T-helper 1 cell treated with Interleukin-12 subunit alpha and Interleukin-12 subunit beta and Interleukin-4 antibody, amounts not matched to agents 30 μg/mL and 1 μg/mL, for 36 hours (primary cell): Measurements from ENCODE around the gene GOLGA8T.
"Not testable (repeated sequence)": the region's sequence is repeated elsewhere in the genome, so short reads cannot be mapped to it uniquely, and the experiment has no call there.

Source experiments
- H3K27ac Mint-ChIP-seq: one replicate; pipeline ENCODE4 v1.8.0; 2021; ENCODE audit warnings: mild to moderate bottlenecking, mixed read lengths
- H3K27me3 Mint-ChIP-seq: one replicate; pipeline ENCODE4 v1.8.0; 2021; ENCODE audit warnings: low read depth, mixed read lengths
- H3K36me3 Mint-ChIP-seq: one replicate; pipeline ENCODE4 v1.8.0; 2021; ENCODE audit warnings: low read depth, mixed read lengths
- H3K4me1 Mint-ChIP-seq: one replicate; pipeline ENCODE4 v1.8.0; 2021; ENCODE audit warnings: low read depth, mixed read lengths
- H3K4me3 Mint-ChIP-seq: one replicate; pipeline ENCODE4 v1.8.0; 2021; ENCODE audit warnings: mild to moderate bottlenecking, moderate library complexity, mixed read lengths
- H3K9me3 Mint-ChIP-seq: one replicate; pipeline ENCODE4 v1.8.0; 2021; ENCODE audit warnings: mixed read lengths

The GOLGA8T gene

GRCh38 chr15:30134751-30135150 is at the start of gene GOLGA8T:
GOLGA8T (plus strand) TSS chr15:30135051; CDS start chr15:30135149, 98 bp downstream.
- H3K27me3 Mint-ChIP-seq, H3K36me3 Mint-ChIP-seq, H3K9me3 Mint-ChIP-seq, H3K4me3 Mint-ChIP-seq, H3K27ac Mint-ChIP-seq, H3K4me1 Mint-ChIP-seq: not testable (repeated sequence)

DNA sequence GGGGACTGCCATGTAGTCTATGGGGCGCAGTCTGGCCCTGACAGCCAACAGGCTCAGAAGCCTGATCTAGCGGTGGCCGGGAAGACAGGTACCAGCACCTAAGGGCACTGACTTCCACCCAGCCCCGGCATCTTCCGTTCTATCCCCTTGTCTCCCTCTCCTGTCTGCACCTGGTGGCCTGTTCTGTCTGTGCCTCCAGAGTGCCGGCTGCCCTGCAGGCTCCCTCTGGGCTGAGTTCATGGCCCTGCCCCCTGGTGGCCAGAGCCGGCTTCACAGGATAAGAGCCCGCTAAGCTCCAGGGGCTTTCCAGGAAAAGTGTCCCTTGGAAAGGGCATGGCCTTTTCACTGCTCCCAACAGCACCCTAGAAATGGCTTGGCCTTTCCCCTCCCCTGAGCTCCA is 37.0 kb upstream of the GOLGA8T start:
- H3K4me3 Mint-ChIP-seq, H3K9me3 Mint-ChIP-seq: not testable (repeated sequence)

DNA sequence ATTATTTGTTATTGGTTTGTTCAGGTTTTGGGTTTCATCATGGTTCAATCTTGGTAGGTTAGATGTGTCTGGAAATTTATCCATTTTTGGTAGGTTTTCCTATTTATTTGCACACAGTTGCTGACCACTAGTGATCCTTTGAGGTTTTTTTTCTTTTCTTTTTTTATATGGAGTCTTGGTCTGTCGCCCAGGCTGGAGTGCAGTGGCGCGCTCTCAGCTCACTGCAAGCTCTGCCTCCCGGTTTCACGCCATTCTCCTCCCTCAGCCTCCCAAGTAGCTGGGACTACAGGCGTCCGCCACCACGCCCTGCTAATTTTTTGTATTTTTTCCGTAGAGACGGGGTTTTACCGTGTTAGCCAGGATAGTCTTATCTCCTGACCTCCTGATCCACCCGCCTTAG is 32.0 kb upstream of the GOLGA8T start:
- not testable (repeated sequence) for H3K4me3 Mint-ChIP-seq, H3K27ac Mint-ChIP-seq, H3K9me3 Mint-ChIP-seq, H3K4me1 Mint-ChIP-seq, H3K36me3 Mint-ChIP-seq, H3K27me3 Mint-ChIP-seq

More for the DNA sequence above, 37.0 kb upstream of the GOLGA8T start:
- H3K27me3 Mint-ChIP-seq, H3K27ac Mint-ChIP-seq, H3K36me3 Mint-ChIP-seq, H3K4me1 Mint-ChIP-seq: not testable (repeated sequence)

- not testable (repeated sequence) for H3K9me3 Mint-ChIP-seq, H3K27me3 Mint-ChIP-seq, H3K4me1 Mint-ChIP-seq, H3K4me3 Mint-ChIP-seq, H3K27ac Mint-ChIP-seq, H3K36me3 Mint-ChIP-seq
Measured at GRCh38 chr15:30103941-30104507, 30.8 kb upstream of the GOLGA8T start.

DNA sequence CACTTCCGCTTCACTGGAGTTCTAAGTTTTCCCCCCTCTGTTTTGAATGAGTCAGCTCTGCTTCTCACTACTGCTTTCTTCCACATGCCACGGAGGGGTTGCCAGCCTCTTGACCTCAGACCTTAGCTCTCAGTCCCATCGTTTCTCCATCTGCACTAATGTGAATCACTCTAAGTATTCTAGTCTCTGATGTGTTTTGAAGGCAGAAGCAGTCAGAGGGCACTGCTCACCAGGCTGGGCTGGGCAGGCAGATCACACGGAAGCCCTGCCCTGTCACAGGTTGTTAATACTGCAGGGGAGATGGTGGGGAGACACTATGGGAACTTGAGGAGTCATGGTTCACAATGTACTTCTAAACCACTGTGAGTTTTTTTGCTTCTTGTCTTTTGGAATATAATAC is 24.3 kb upstream of the GOLGA8T start:
- H3K4me3 Mint-ChIP-seq, H3K9me3 Mint-ChIP-seq, H3K36me3 Mint-ChIP-seq, H3K27ac Mint-ChIP-seq, H3K4me1 Mint-ChIP-seq, H3K27me3 Mint-ChIP-seq: not testable (repeated sequence)

GRCh38 chr15:30130066-30130465 is 4.8 kb upstream of the GOLGA8T start:
- H3K27ac Mint-ChIP-seq, H3K27me3 Mint-ChIP-seq, H3K36me3 Mint-ChIP-seq, H3K9me3 Mint-ChIP-seq, H3K4me3 Mint-ChIP-seq, H3K4me1 Mint-ChIP-seq: not testable (repeated sequence)

- not testable (repeated sequence) for H3K9me3 Mint-ChIP-seq, H3K36me3 Mint-ChIP-seq
Measured at GRCh38 chr15:30143246-30143645, 8.4 kb downstream of the GOLGA8T start.

DNA sequence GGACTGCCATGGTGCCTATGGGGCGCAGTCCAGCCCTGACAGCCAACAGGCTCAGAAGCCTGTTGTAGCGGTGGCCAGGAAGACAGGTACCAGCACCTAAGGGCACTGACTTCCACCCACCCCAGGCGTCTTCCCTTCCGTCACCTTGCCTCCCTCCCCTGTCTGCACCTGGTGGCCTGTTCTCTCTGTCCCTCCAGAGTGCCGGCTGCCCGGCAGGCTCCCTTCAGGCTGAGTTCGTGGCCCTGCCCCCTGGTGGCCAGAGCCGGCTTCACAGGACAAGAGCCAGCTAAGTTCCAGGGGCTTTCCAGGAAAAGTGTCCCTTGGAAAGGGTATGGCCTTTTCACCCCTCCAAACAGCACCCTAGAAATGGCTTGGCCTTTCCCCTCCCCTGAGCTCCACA is 15.0 kb downstream of the GOLGA8T start:
- not testable (repeated sequence) for H3K9me3 Mint-ChIP-seq, H3K27ac Mint-ChIP-seq, H3K4me1 Mint-ChIP-seq, H3K4me3 Mint-ChIP-seq, H3K36me3 Mint-ChIP-seq, H3K27me3 Mint-ChIP-seq

More at GRCh38 chr15:30143246-30143645, 8.4 kb downstream of the GOLGA8T start:
- H3K27me3 Mint-ChIP-seq, H3K27ac Mint-ChIP-seq, H3K4me3 Mint-ChIP-seq, H3K4me1 Mint-ChIP-seq: not testable (repeated sequence)

DNA sequence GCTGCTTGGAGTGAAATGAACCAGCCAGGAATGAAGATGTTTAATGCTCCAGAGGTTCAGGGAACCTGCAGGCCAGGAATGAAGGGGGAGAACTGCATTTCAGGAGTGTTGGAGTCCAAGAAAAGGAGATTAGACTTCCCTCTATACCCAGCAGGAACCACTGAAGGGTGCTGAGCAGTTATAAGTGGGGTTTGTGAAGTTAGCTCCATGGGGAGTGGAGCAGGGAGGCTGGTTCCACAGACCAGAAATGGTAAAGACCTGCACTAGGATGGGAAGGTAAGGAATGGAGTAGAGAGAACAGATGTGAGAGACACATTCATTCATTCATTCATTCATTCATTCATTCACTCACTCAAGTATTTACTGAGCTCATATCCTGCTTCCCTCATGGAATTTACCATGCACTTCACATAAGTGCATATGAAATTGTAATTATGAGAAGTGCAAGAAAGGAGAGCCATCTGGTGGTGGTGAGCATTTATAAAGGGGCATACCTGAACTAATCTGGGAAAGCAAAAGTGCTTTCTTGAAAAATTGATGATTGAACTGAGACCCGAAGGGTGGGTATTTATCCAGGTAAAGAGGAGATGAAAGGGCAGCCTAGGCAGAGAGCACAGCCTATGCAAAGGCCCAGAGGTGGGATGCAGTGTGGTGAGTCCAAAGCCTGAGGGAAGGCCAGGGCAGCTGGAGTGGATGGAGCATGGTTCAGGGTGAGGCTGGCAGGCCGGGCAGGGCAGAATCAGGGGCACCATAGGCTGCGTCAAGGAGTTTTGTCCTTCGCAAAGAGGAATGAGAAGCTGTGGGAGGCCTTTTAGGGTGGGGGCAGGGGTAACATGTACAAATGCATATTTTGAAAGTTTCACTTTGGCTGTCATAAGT is 27.9 kb downstream of the GOLGA8T start:
- not testable (repeated sequence) for H3K27me3 Mint-ChIP-seq, H3K36me3 Mint-ChIP-seq, H3K4me3 Mint-ChIP-seq, H3K9me3 Mint-ChIP-seq, H3K27ac Mint-ChIP-seq, H3K4me1 Mint-ChIP-seq

DNA sequence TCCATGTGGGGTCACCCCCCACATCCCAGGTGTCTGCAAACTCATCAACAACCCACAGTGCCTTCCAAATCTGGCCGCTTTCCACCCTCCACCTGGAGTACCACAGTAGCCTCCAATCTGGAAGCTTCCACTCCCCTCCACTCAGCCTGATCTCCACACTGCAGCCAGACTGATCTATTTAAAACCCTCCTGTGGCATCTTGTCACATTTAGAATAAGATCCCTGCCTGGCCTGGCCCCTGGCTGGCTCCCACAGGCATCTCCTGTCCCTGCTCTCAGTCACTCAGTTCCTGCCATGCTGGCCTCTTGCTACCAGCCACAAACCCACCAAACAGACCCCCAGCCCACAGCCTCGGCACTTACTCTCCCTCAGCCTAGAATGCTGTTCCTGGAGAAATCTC is 28.9 kb downstream of the GOLGA8T start:
- H3K27ac Mint-ChIP-seq, H3K9me3 Mint-ChIP-seq, H3K4me3 Mint-ChIP-seq, H3K36me3 Mint-ChIP-seq, H3K27me3 Mint-ChIP-seq, H3K4me1 Mint-ChIP-seq: not testable (repeated sequence)

DNA sequence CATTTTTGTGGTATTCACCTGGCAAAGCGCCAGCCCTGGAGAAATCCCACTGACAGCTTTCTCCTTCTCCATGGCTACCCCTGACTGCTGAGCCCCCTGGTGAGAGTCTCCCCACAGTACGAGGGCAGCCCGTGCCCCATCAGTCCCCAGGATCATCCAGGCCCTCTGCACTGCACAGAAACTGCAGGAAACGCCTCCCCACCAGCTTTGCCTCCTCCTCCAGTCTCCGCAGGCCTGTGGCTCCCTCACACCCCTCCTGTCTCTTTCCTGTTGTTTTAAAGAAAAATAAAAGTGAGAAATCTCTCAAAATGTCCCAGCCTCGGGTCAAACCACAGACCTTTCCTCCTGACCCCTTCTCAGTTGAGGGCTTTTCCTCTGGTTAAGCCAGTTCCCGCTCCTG is 29.4 kb downstream of the GOLGA8T start:
- H3K27me3 Mint-ChIP-seq, H3K9me3 Mint-ChIP-seq, H3K4me3 Mint-ChIP-seq, H3K36me3 Mint-ChIP-seq, H3K27ac Mint-ChIP-seq, H3K4me1 Mint-ChIP-seq: not testable (repeated sequence)

DNA sequence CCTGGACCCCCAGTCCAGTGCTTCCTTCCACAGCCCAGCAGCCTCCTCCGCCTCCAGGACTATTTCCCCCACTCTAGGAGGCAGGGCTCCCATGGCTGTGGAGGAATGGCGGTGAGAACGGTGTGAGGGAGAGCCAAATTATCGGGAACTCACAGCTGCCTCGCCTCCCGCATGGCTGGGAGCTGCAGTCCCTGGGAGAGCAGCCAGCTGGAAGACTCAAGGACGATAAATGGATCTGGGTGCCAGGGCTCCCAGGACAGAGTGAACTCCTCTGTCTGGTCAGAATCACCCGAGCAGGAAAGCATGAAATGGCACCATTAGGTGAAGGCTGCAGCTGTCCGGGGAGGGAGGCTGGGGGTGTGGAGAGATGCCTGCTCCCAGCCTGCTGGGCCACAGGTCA is 32.6 kb downstream of the GOLGA8T start:
- not testable (repeated sequence) for H3K4me3 Mint-ChIP-seq, H3K27ac Mint-ChIP-seq, H3K9me3 Mint-ChIP-seq, H3K36me3 Mint-ChIP-seq, H3K4me1 Mint-ChIP-seq, H3K27me3 Mint-ChIP-seq

- H3K27me3 Mint-ChIP-seq, H3K36me3 Mint-ChIP-seq, H3K27ac Mint-ChIP-seq, H3K4me1 Mint-ChIP-seq, H3K4me3 Mint-ChIP-seq, H3K9me3 Mint-ChIP-seq: not testable (repeated sequence)
Measured at GRCh38 chr15:30167886-30168285, 33.0 kb downstream of the GOLGA8T start.

DNA sequence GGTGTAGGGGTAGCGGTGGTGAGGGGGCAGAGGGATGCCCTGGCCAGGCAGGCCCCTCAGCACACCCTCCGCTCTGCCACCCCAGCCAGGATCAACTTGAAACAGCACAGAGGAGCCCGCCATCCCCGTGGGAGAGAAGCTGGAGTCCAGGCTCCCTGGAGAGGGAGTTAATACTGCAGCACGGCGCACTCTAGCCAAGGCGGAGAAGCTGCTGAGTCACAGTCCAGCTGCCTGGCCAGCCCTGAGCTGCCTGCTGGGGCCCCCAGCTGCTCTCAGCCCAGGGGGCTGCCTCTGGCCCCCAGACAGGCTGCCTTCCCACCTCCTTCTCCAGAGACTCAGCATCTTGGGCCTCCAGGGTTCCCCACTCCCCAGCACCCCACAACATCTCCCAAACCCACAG is 36.6 kb downstream of the GOLGA8T start:
- not testable (repeated sequence) for H3K9me3 Mint-ChIP-seq, H3K27ac Mint-ChIP-seq, H3K4me1 Mint-ChIP-seq, H3K4me3 Mint-ChIP-seq, H3K36me3 Mint-ChIP-seq, H3K27me3 Mint-ChIP-seq

DNA sequence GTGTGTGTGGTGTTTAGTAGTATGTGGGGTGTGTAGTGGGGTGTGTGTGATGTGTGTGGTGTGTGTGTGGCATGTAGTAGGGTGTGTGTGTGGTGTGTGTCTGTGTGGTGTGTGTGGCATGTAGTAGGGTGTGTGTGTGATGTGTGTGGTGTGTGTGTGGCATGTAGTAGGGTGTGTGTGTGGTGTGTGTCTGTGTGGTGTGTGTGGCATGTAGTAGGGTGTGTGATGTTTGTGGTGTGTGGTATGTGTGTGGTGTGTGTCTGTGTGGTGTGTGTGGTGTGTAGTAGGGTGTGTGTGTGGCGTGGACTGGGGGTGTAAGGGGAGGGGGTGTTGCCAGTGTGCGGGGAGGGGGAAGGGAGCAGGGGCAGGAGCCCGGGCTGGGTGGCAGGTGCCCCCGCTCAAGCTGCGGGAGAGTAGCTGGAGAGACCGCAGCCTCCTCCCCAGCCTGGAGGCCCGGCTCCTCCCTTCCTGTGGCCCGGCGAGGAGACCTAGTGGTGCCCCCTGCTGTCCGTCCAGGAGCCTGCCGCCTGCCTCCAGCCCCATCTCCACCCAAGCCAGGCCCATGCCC is 38.3 kb downstream of the GOLGA8T start:
- not testable (repeated sequence) for H3K27me3 Mint-ChIP-seq, H3K4me1 Mint-ChIP-seq, H3K36me3 Mint-ChIP-seq, H3K9me3 Mint-ChIP-seq
- peak overlapping the region; percentile 6 for H3K4me3 Mint-ChIP-seq
- H3K27ac Mint-ChIP-seq, result peak overlapping the region; percentile 72
